Astrocyte (in vitro differentiated cells and primary cell): Measurements from ENCODE around the gene MYH10.

Experiments
- CTCF ChIP-seq: IDR thresholded peaks from 2 replicates; pipeline ENCODE4 v1.5.1; 2011; ENCODE audit warnings: low read depth, mild to moderate bottlenecking, inconsistent platforms, low read length, moderate library complexity; ENCODE audit not compliant: insufficient read depth
- EZH2 ChIP-seq: IDR thresholded peaks from 2 replicates; pipeline ENCODE4 v1.6.1; 2012; ENCODE audit warnings: mild to moderate bottlenecking, low read length, inconsistent platforms; ENCODE audit not compliant: insufficient read depth

GRCh38 chr17:8496081-8496480 lies 134.4 kb downstream of the MYH10 start:
- no peak for TF ChIP-seq CTCF
- TF ChIP-seq EZH2 = no peak
